HG03521 (cell line): ENCODE measurements around the gene TRPM5.
"Not testable (repeated sequence)": the region's sequence is repeated elsewhere in the genome, so short reads cannot be mapped to it uniquely, and the experiment has no call there.

Experiments
- ATAC-seq: cut with Tn5 transposase; IDR thresholded peaks from one replicate; pipeline ENCODE4 v1.9.1; 2021; ENCODE audit warnings: mild to moderate bottlenecking, moderate library complexity; ENCODE audit not compliant: unreplicated experiment

TRPM5 gene

GRCh38 chr11:2443881-2444820 is at the start of gene TRPM5:
Gene TRPM5, minus strand, starts transcription at chr11:2444514. Its CDS starts 21,478 bp downstream, at chr11:2423036.
- ATAC-seq = no peak

- no peak for ATAC-seq
Measured at GRCh38 chr11:2489083-2489482, 44.8 kb upstream of the TRPM5 start.

- ATAC-seq = no peak
Measured at GRCh38 chr11:2488004-2488403, 43.7 kb upstream of the TRPM5 start.

- no peak for ATAC-seq
Measured at GRCh38 chr11:2484576-2485125, 40.3 kb upstream of the TRPM5 start.

GRCh38 chr11:2483426-2483825 is 39.1 kb upstream of the TRPM5 start:
- no peak for ATAC-seq

- no peak for ATAC-seq
Measured at GRCh38 chr11:2482745-2483144, 38.4 kb upstream of the TRPM5 start.

GRCh38 chr11:2482204-2482603 is 37.9 kb upstream of the TRPM5 start:
- ATAC-seq = no peak

GRCh38 chr11:2481253-2481652 is 36.9 kb upstream of the TRPM5 start:
- ATAC-seq = no peak

GRCh38 chr11:2480874-2481220 is 36.5 kb upstream of the TRPM5 start:
- no peak for ATAC-seq

GRCh38 chr11:2480067-2480873 is 36.0 kb upstream of the TRPM5 start:
- ATAC-seq = not testable (repeated sequence)

GRCh38 chr11:2477936-2478335 is 33.6 kb upstream of the TRPM5 start:
- ATAC-seq = no peak

GRCh38 chr11:2477254-2477653 is 32.9 kb upstream of the TRPM5 start:
- ATAC-seq = no peak

GRCh38 chr11:2475136-2475918 is 31.0 kb upstream of the TRPM5 start:
- ATAC-seq = no peak

- ATAC-seq = no peak
Measured at GRCh38 chr11:2474059-2474901, 30.0 kb upstream of the TRPM5 start.

- ATAC-seq = no peak
Measured at GRCh38 chr11:2473361-2474058, 29.2 kb upstream of the TRPM5 start.

- ATAC-seq = no peak
Measured at GRCh38 chr11:2472428-2473186, 28.3 kb upstream of the TRPM5 start.

GRCh38 chr11:2471804-2472096 is 27.4 kb upstream of the TRPM5 start:
- ATAC-seq = no peak

- ATAC-seq = no peak
Measured at GRCh38 chr11:2471048-2471803, 26.9 kb upstream of the TRPM5 start.
